AG09309 (cell line): ENCODE data around the gene CDHR3.

ENCODE experiments used
- DNase-seq: peaks from one replicate; pipeline ENCODE4 v3.0.0-alpha.2; 2010; ENCODE audit warnings: low read depth
- H3K4me3 ChIP-seq: 2 replicates; pipeline ENCODE4 v1.5.1; 2011; ENCODE audit warnings: mild to moderate bottlenecking, low read depth, low read length, moderate library complexity; ENCODE audit not compliant: control insufficient read depth
- TF ChIP-seq, protein P1 (sequence below): IDR thresholded peaks from 2 replicates; pipeline ENCODE4 v1.5.1; 2011; ENCODE audit warnings: mild to moderate bottlenecking, low read depth, low read length, inconsistent platforms; ENCODE audit not compliant: insufficient read depth, control insufficient read depth; ENCODE audit errors: missing control alignments

The CDHR3 gene

DNA sequence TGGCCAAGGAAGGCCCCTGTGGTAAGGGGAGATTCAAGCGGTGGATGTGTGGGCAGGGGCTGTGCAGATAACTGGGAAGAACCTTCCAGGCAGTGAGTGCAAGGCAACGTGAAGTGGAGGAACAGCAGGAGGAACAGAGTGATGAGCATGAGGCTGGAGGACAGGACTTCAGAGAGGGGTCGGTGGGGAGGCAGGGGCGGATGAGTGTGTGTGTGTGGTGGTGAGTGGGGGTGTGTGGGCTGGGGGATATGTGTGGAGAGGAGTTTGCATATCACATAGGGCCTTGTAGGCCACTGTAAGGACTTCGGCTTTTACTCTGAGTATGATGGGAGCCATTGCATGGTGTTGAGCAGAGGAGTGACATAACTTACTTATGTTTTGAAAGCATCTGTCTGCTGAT lies 75.2 kb downstream of the CDHR3 start:
- DNase-seq = no peak
- no peak overlapping the region for H3K4me3 ChIP-seq
- TF ChIP-seq, protein P1, sequence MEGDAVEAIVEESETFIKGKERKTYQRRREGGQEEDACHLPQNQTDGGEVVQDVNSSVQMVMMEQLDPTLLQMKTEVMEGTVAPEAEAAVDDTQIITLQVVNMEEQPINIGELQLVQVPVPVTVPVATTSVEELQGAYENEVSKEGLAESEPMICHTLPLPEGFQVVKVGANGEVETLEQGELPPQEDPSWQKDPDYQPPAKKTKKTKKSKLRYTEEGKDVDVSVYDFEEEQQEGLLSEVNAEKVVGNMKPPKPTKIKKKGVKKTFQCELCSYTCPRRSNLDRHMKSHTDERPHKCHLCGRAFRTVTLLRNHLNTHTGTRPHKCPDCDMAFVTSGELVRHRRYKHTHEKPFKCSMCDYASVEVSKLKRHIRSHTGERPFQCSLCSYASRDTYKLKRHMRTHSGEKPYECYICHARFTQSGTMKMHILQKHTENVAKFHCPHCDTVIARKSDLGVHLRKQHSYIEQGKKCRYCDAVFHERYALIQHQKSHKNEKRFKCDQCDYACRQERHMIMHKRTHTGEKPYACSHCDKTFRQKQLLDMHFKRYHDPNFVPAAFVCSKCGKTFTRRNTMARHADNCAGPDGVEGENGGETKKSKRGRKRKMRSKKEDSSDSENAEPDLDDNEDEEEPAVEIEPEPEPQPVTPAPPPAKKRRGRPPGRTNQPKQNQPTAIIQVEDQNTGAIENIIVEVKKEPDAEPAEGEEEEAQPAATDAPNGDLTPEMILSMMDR = no peak

DNA sequence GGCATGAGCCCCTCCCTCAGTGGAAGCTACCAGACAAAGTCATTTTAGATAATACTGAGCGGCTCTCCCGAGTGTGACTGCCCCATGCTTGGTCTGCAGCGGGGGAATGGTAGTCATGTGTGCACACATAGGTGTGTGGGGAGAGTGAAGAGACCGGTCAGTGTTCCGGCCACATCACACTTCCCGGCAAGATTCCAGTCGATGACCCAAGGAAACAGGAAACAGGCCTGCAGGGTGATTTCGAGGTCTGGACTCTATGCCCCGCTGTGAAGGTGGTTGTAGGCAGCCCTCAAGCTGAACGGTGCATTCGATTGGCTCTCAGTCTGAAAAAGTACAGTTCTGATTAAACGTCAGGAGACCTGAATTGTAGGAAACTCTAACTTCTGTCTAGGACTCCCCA lies 75.9 kb downstream of the CDHR3 start:
- TF ChIP-seq, protein P1 = no peak
- no peak for DNase-seq
- no peak overlapping the region for H3K4me3 ChIP-seq

DNA sequence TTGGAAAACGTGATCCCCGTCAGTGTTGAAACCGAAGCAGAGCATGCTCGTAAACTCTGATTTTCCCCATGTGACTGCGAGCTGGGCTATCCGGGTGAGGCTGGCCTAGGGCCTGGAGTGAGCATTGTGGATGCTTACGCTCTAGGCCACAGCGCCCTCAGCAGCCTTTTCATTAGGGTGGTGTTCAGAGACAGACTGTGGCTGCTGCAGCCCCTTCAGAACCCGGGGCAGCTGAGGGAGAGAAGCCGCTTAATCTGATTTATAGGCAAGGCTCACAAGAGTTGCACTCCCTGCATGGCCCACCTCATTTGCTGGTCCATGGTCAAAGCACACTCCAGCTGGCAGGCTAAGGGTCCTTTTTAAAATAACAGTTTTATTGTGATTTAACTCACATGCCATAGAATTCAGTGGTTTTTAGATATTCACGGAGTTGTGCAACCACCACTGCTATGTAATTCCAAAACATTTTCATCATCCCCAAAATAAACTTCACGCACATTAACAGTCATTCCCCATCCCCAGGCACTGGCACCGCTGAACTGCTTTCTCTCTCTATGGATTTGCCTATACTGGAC lies 76.5 kb downstream of the CDHR3 start:
- no peak overlapping the region for H3K4me3 ChIP-seq
- DNase-seq = peak; percentile 67
- TF ChIP-seq, protein P1 = peak; percentile 17

DNA sequence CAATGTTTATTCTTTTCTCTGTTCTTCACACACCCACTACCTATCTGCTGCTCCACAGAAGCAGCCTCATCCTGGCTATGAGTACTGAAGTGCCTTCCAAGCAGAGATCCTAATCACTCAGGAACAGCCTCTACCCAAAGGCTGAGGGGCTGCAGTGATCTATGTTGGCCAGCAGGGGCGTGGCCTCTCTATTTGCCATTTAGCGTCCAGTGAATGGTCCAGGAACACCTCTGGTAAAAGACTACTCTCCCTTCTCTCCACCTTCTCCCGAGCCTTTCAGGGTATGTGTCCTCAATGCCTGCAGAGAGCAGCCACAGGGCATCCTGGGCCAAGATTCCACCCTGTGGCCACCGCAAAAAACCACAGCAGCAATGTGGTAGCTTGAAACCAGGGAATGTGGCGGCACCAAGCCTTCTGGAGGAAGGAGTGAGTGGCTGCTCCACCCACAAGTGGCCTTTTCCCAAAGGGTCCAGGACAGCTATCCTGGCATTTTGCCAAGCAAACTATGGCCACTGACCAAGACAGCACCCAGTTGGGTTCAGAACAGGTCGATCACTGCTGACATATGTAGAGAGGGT lies 78.2 kb downstream of the CDHR3 start:
- no peak for DNase-seq

DNA sequence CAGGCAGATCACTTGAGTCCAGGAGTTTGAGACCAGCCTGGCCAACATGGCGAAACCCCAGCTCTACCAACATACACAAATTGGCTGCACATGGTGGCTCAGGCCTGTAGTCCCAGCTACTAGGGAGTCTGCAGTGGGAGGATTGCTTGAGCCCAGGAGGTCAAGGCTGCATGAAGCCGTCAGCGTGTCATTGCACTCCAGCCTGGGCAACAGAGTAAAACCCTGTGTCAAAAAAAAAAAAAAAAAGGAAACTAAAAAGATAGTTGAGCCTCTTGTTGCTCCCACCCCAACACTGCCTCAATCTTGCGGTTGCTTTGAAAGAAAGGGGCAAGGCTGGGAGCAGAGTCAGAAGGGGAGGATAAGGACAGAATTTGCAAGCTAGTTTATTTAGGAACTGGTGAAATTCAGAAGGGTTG lies 79.1 kb downstream of the CDHR3 start:
- TF ChIP-seq, protein P1 = no peak
- H3K4me3 ChIP-seq = no peak overlapping the region

More for the DNA sequence above, 78.2 kb downstream of the CDHR3 start:
- TF ChIP-seq, protein P1 = peak; percentile 72
- no peak overlapping the region for H3K4me3 ChIP-seq

DNA sequence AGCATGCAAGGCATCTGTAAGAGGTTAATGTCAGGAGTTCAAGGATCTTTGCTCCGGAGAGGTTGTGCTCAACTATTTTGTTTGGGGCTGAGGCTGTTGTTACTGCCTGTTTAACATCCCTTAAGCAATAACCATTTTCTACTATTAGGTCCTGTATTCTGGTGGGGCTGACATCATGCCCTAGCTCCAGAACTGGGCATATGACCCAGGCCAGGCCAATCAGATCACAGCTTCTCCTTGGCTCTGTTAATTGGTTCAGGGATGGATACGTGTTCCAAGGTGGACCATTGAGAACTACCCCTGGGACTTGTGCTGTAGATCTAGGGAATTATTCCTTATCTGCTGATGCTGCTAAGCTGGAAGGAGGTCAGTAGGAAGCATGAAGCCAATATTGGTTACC lies 82.1 kb downstream of the CDHR3 start:
- DNase-seq = no peak
- TF ChIP-seq, protein P1 = no peak
- no peak overlapping the region for H3K4me3 ChIP-seq

More for the DNA sequence above, 79.1 kb downstream of the CDHR3 start:
- no peak for DNase-seq

DNA sequence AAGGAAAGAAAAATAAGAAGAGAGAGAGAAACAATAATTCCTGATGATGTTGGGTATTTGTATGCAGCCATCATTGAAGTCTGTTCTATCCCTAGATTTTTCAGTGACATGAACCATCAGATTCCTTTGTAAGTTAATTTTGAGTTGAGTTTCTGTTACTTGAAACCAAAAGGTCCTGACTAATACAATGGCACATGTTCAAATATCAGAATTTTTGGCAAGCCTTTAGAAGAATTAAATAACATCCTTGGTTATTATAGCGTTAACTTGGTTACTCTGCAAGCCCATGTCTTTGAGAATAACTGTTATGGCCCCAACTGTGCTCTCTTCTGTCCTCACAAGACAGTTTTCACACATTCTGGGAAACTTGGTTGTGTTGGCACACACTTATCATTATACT lies 82.5 kb downstream of the CDHR3 start:
- no peak for DNase-seq
- H3K4me3 ChIP-seq = no peak overlapping the region
- TF ChIP-seq, protein P1 = no peak
